Breast epithelium (tissue), 4 donors: ENCODE results near the gene ZW10. TPM values are rescaled to one million over a fixed set of nuclear protein-coding genes. Genes with fewer than 3 reads are reported as not detected.
"Not testable (repeated sequence)": the region's sequence is repeated elsewhere in the genome, so short reads cannot be mapped to it uniquely, and the experiment has no call there.

Experiments used
- DNase-seq, 2 donors: peaks; one replicate each; pipeline ENCODE4 v3.0.0-alpha.2; 2019; ENCODE audit warnings: low spot score in 2 of 2
- H3K27ac ChIP-seq, 2 donors: fragments of 200-600 bp; sonication (generic) in 1 of 2; one replicate each; pipeline ENCODE4 v1.5.1; 2016 to 2019; ENCODE audit warnings: mild to moderate bottlenecking in 1 of 2
- H3K27me3 ChIP-seq, 2 donors: fragments of 200-600 bp; sonication (generic) in 1 of 2; one replicate each; pipeline versions ENCODE4 v1.5.1 to v1.6.0; 2017 to 2019; ENCODE audit warnings: control low read depth in 1 of 2, mild to moderate bottlenecking in 1 of 2
- H3K36me3 ChIP-seq: fragments of 200-600 bp; one replicate; pipeline ENCODE4 v1.5.1; 2019
- H3K4me1 ChIP-seq, 2 donors: fragments of 200-600 bp; sonication (generic); one replicate each; pipeline ENCODE4 v1.5.1; 2016 to 2019; ENCODE audit warnings: control low read depth in 1 of 2
- H3K4me3 ChIP-seq, 3 donors: fragments of 200-600 bp; sonication (generic); 1 replicate in 2 of 3; 2 replicates in 1 of 3; pipeline ENCODE4 v1.5.1; 2016 to 2019; ENCODE audit warnings: mild to moderate bottlenecking in 3 of 3, moderate library complexity in 2 of 3
- H3K9me3 ChIP-seq, 2 donors: fragments of 200-600 bp; sonication (generic) in 1 of 2; one replicate each; pipeline ENCODE4 v1.5.1; 2016 to 2019; ENCODE audit warnings: control low read depth in 1 of 2
- POLR2A ChIP-seq: fragments of 450-650 bp; IDR thresholded peaks from one replicate; pipeline ENCODE4 v1.6.1; 2016; ENCODE audit warnings: antibody characterized with exemption, mild to moderate bottlenecking, moderate library complexity
- POLR2AphosphoS5 ChIP-seq, 3 donors: sonication (generic); formaldehyde crosslinking; IDR thresholded peaks; one replicate each; pipeline ENCODE4 v1.6.1; 2017; ENCODE audit warnings: antibody characterized with exemption in 3 of 3
- intact Hi-C: fragments of 100-400 bp; cut with DNase I; formaldehyde crosslinking; loops from one replicate; pipeline ENCODE4 v1.15.1; 2023; ENCODE audit warnings: low total_unique reads
- total RNA-seq, 3 donors: library from RNA; depleted of rRNA; stranded (reverse); fragments of >200 nt; gene quantifications; one replicate each; pipeline ENCODE4 v1.1.0, GENCODE V29; 2016
- TF ChIP-seq, protein P1 (sequence below), 3 donors: fragments of 450-650 bp; IDR thresholded peaks; one replicate each; pipeline ENCODE4 v1.5.1; 2016 to 2017; ENCODE audit warnings: antibody characterized with exemption in 3 of 3, mild to moderate bottlenecking in 3 of 3, moderate library complexity in 3 of 3

The ZW10 gene
- total RNA-seq, 3 donors from 2014 or later: 11.5 to 20.8 (median 18.7) TPM

DNA sequence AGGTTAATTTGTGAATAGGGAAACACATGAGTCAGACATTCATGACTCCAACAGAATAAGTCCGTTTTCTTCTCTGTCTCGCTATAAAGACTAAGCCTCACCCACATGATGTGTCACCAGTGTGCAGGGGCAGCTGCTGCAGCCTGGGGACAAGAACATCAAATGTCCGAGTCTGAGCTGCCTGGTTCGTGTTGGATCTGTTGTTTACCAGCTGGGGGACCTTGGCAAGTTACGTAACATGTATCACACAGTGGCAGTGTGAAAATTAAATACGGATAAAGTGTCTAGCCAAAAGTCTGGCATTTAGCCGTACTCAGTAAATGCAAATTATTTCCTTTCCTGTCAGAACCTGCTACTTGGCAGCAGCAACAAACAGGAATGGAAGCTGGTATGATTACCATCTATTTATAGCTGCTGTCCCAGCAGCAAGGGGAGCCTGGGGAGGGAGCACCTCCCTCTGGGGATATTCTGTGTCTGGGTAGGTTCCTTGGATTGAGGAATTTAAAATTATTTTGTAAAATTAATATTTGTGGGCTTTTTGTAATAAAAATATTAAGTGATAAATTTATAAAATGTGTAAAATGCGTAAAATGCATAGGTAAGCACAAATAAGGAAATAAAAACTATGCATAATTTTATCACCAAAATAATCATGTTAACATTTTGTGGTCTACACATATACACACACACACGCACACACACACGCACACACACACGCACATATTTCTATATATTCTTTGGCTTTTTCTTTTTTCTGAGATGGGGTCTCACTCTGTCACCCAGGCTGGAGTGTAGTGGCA, 4.8 kb upstream of the ZW10 start:
- no peaks in the 10 kb centered on the region for H3K4me1 ChIP-seq
- H3K9me3 ChIP-seq: no peaks in the 10 kb centered on the region
- no peak for TF ChIP-seq POLR2A
- peak; percentile 25 to 70 (median 56) for TF ChIP-seq POLR2AphosphoS5 (IDR thresholded peaks at IDR 0.05)
- intact Hi-C loops: no loop called here
- H3K27me3 ChIP-seq: no peaks in the 10 kb centered on the region
- H3K36me3 ChIP-seq: no peaks in the 10 kb centered on the region
- peak in 1 of 2 donors; percentile 83 for DNase-seq
- H3K27ac ChIP-seq: peak overlapping the region; percentile 78 to 88
- H3K4me3 ChIP-seq: peak overlapping the region in 2 of 3 donors; percentile 8 to 27

DNA sequence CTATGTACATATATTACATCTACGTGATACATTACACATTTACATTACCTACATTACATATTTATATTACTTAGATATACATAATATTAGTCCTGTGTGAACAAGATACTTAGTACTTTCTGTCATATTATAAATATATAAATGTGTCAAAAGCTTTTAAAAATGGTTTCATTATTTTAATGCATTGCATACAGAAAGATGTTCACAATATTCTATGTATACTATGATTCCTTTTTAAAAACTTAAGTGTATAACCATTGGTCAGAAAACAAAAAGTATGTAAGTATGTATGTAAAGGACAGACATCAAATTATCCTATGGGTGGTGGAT, 647 bp upstream of the ZW10 start:
- H3K9me3 ChIP-seq: no peaks in the 10 kb centered on the region
- no peaks in the 10 kb centered on the region for H3K36me3 ChIP-seq
- peak overlapping the region; percentile 76 to 86 (median 78) for H3K4me3 ChIP-seq
- H3K27ac ChIP-seq: peak overlapping the region; percentile 79 to 87
- H3K27me3 ChIP-seq: no peaks in the 10 kb centered on the region
- no peak for DNase-seq
- intact Hi-C loops: no loop called here
- TF ChIP-seq, protein P1, sequence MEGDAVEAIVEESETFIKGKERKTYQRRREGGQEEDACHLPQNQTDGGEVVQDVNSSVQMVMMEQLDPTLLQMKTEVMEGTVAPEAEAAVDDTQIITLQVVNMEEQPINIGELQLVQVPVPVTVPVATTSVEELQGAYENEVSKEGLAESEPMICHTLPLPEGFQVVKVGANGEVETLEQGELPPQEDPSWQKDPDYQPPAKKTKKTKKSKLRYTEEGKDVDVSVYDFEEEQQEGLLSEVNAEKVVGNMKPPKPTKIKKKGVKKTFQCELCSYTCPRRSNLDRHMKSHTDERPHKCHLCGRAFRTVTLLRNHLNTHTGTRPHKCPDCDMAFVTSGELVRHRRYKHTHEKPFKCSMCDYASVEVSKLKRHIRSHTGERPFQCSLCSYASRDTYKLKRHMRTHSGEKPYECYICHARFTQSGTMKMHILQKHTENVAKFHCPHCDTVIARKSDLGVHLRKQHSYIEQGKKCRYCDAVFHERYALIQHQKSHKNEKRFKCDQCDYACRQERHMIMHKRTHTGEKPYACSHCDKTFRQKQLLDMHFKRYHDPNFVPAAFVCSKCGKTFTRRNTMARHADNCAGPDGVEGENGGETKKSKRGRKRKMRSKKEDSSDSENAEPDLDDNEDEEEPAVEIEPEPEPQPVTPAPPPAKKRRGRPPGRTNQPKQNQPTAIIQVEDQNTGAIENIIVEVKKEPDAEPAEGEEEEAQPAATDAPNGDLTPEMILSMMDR (IDR thresholded peaks at IDR 0.05): peak in 1 of 3 donors; percentile 7
- TF ChIP-seq POLR2AphosphoS5 (IDR thresholded peaks at IDR 0.05) (no peak), POLR2A (no peak)
- H3K4me1 ChIP-seq: no peaks in the 10 kb centered on the region

DNA sequence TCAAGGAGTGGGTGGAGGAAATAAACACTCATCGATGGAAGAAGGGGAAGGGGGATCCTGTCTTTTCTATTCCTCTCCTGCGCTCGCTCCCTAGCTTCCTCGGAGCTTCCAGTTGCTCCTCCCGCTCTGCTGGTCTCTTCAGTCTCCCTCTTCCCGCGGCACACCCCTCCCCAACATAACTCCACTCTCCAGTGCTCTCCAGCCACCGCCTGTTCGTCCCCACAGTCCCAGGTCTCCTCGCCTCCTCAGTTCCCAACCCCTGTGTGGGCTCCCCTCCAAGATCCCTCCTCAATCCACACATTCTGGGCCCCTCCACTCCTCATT, 438 bp downstream of the ZW10 start:
- intact Hi-C loops: no loop called here
- H3K27ac ChIP-seq: peak overlapping the region; percentile 79 to 87
- H3K4me3 ChIP-seq: peak overlapping the region; percentile 76 to 86 (median 78)
- TF ChIP-seq POLR2AphosphoS5 (IDR thresholded peaks at IDR 0.05) (no peak), POLR2A (no peak)
- TF ChIP-seq, protein P1 (IDR thresholded peaks at IDR 0.05): no peak
- peak in 1 of 2 donors; percentile 28 for DNase-seq
- no peaks in the 10 kb centered on the region for H3K9me3 ChIP-seq
- no peaks in the 10 kb centered on the region for H3K4me1 ChIP-seq
- no peaks in the 10 kb centered on the region for H3K36me3 ChIP-seq
- H3K27me3 ChIP-seq: no peaks in the 10 kb centered on the region

DNA sequence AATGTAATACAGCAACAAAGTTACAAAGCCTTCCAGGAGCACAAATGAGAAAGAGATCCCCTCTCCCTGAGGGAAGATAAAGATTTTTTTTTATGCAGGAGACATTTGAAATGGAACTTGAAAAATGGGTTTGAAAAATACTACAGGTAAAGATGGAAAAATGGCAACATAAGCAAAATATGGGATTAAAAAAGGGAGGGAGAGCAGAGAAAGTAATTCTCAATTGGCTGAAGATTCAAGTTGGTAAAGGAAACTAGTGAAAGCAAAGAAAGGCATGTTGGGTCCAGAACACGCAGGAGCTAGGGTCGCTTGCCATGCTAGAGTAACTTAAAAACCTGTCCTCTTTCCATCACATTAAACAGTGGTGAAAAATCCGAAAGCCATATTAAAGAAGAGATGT, 1.5 kb downstream of the ZW10 start:
- Histone ChIP-seq H3K27ac (no peak overlapping the region), H3K27me3 (no peaks in the 10 kb centered on the region), H3K4me1 (no peaks in the 10 kb centered on the region), H3K9me3 (no peaks in the 10 kb centered on the region), H3K4me3 (peak overlapping the region in 2 of 3 donors; percentile 78 to 86), H3K36me3 (no peaks in the 10 kb centered on the region)
- intact Hi-C loops: no loop called here
- TF ChIP-seq, protein P1 (IDR thresholded peaks at IDR 0.05): no peak
- TF ChIP-seq POLR2AphosphoS5 (IDR thresholded peaks at IDR 0.05): no peak
- TF ChIP-seq POLR2A: no peak
- no peak for DNase-seq

DNA sequence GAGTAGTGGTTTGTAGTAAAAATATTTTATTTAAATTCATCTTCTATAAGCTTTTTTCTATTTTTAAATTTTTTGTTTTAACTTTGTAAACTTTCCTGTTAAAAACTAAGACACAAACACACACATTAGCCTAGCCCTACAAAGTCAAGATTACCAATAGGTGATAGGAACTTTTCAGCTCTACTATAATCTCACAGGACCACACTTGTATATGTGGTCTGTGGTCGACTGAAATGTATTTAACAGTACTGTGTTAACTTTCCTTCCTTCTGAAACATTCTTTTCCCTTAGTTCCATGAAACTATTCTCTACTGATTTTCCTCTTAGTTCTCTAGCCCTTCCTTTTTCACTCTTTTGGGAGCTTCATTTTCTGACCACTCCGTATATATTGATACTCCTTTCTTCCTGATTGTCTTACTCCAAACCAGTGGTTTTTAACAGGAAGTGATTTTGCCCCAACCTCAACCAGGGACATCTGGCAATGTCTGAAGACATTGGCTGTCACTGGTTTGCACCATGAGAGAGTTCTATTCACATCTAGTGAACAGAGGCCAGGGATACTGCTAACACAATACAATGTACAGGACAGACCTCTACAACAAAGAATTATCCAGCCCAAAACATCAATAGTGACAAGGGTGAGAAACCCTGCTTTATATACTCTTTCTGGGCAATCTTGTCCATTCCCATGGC, 8.8 kb downstream of the ZW10 start:
- Histone ChIP-seq H3K4me1 (no peaks in the 10 kb centered on the region), H3K27ac (no peak overlapping the region), H3K27me3 (no peaks in the 10 kb centered on the region), H3K9me3 (no peaks in the 10 kb centered on the region), H3K4me3 (no peak overlapping the region), H3K36me3 (no peaks in the 10 kb centered on the region)
- intact Hi-C loops: no loop called here
- no peak for TF ChIP-seq POLR2AphosphoS5 (IDR thresholded peaks at IDR 0.05)
- TF ChIP-seq, protein P1 (IDR thresholded peaks at IDR 0.05): no peak
- TF ChIP-seq POLR2A: no peak
- no peak for DNase-seq

DNA sequence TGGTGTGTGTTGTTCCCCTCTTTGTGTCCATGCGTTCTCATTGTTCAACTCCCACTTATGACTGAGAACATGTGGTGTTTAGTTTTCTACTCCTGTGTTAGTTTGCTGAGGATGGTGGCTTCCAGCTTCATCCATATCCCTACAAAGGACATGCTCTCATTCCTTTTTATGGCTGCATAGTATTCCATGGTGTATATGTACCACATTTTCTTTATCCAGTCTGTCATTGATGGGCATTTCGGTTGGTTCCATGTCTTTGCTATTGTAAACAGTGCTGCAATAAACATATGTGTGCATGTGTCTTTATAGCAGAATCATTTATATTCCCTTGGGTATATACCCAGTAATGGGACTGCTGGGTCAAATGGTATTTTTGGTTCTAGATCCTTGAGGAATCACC, 10.5 kb downstream of the ZW10 start:
- H3K4me1 ChIP-seq, DNase-seq, H3K9me3 ChIP-seq, H3K27ac ChIP-seq, H3K36me3 ChIP-seq, H3K27me3 ChIP-seq, H3K4me3 ChIP-seq, intact Hi-C loops: not testable (repeated sequence)
